DLD1 (cell line): ENCODE data around the gene GRN.

Experiments
- in situ Hi-C: cut with HindIII; loops from 2 replicates; pipeline ENCODE4 v1.10.0; 2017; ENCODE audit warnings: low sequenced_read_pairs

The GRN gene

DNA sequence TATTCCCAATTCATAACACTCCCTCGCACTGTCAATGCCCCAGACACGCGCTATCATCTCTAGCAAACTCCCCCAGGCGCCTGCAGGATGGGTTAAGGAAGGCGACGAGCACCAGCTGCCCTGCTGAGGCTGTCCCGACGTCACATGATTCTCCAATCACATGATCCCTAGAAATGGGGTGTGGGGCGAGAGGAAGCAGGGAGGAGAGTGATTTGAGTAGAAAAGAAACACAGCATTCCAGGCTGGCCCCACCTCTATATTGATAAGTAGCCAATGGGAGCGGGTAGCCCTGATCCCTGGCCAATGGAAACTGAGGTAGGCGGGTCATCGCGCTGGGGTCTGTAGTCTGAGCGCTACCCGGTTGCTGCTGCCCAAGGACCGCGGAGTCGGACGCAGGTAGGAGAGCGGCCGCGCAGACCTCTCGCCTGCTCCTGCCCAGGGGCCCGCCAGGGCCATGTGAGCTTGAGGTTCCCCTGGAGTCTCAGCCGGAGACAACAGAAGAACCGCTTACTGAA is at the start of gene GRN:
TSS of gene GRN (plus strand) at position 364 of the 515 bp plus-strand sequence. CDS start 3,863 bp downstream, outside the sequence.
- in situ Hi-C loops = no loop called here

DNA sequence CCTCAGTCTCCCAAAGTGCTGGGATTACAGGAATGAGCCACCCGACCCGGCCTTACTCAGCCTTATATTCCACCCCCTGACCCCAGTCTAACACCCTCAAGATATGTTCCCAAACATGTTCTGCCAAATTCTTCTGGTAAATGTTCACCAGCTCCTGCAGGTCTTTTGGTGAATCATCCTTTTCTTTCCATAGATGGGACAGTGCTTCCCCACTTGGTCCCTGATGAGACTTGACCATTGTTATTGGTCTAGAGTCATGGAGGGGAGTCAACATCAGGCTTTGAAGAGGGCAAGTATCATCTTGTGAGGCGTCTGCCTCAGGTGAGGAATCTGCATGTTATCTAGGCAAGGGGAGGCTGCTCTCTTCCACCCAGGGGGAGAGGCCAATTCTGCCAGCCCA is 47.1 kb upstream of the GRN start:
- in situ Hi-C loops = no loop called here

DNA sequence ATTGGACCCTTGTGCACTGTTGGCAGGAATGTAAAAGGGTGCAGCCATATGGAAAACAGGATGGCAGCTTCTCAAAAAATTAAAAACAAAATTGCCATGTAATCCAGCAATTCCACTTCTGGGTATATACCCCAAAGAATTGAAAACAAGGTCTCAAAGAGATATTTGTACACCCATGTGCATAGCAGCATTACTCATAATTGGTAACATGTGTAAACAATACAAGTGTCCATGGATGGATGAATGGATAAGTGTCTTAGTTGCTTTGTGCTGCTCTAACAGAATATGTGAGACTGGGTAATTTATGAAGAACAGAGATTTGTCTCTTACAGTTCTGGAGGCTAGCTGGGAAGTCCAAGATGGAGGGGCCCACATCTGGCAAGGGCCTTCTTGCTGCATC is 40.5 kb upstream of the GRN start:
- in situ Hi-C loops = no loop called here

DNA sequence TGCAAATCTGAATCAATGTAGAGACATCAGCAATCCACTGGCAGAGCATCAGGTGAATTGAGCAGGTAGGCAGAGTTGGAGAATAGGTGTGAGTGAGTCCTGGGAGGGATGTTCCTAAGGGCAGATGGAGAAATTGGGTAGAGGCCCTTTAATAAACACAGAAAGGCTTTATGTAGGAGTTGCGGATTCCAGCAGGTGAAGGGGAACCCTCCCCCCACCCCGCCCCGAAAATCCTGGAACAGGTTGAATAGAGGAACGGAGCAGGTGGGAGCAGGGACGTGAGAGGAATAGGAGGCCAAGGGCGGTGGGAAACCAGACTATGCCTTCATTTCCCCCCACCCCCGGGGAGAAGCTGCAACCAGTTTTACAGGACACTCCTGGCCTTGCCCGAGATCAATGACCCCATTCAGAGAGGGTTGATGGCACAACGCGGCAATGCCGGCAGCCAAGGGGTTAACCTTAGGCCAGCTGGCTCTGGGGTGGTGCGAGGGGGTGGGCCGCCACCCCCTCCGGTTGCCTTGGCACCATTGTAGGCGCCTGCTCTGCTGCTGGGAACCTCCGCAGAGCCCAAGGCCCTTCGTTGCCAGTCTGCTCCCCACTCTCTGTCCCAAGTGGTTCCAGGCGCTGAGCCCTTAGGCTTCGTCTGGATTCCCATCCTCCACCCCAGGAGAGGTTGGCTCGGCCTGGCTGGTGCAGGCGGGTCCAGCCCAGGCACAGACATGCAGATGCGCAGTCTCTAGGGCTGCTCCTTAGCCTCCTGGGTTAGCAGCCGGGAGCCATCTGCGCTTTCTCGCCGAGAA is 37.5 kb upstream of the GRN start:
- in situ Hi-C loops = no loop called here

DNA sequence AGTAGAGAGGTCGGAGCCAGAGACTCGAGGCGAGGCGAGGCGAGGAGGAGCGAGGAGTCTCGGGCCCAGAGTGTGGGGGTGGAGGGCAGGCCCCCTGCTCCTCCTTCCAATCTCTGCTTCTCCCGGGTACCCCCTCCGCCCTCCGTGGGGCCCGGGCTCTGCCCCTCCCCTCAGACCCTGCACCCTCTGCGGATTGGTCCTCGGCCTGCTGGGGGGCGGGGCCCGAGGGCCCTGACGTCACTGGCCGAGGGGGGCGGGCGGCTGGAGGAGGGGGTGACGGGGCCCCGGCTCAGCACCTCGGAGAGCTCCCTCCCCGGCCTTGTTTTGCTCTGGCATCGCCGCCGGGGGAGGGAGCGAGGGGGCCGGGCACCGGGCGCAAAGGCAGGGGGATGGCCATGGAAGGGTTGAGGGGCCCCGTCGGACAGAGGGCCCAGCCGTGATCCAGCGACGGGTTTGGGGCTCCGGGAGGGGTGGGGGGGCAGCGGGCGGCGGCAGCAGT is 36.7 kb upstream of the GRN start, which contains the start of gene RUNDC3A:
TSS of gene RUNDC3A (plus strand) at position 282 of the 499 bp plus-strand sequence. CDS start 232 bp downstream, outside the sequence.
- in situ Hi-C loops = no loop called here

DNA sequence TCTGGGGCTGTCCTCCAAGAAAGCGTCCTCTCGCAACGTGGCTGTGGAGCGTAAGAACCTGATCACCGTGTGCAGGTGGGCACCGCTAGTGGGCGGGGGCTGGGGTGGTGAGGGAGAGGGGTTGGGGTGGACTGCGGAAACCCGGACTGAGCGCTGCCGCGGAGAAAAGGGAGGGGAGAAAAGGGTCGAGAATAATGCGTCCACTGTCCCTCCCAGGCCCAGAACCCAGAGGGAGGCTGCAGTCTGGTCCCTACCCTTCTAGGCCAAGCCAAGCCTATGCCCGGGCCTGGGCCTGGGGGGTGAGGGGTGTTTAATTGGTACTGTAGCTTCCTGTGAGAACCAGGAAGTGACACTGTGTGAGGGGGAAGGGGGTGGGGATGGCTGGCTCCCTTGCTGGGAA is 36.2 kb upstream of the GRN start:
- in situ Hi-C loops = no loop called here

DNA sequence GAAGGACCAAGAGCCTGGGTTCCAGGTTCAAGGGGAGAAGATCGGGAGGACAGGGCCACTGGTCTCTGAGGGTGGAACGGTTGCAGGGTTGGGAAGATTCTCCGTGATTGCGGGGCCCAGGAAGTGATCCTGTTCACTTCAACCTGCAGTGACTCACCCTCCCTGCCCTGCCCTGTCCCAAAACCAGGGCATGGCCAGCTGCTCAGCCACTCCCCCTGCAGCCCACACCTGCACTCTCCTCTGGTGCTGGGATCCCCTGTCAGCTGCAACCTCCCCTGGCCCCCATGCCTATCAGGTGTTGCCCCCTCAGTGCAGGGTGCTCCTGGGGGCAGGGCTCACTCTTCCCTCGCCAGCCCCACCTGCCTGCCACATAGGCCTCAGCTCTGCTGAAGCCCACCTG is 35.6 kb upstream of the GRN start:
- in situ Hi-C loops = no loop called here

DNA sequence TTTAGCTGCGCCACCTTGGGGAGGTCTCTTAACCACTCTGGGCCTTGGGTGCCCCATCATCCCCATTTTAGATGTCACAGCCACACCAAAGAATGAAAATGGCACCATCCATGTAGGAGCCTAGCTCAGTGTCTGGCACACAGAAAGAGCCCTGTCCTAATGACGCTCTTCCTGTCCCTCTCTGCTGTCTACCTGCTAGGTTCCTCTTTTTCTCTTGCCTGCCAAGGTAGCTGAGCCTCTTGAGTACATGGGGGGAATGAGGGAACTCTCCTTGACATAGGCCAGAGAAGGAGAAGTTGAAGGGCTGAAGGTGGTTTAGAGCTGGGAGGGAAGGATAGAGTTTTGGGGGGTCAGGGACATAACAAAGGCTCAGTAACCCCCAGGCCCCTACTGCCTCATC is 34.9 kb upstream of the GRN start:
- in situ Hi-C loops = no loop called here

DNA sequence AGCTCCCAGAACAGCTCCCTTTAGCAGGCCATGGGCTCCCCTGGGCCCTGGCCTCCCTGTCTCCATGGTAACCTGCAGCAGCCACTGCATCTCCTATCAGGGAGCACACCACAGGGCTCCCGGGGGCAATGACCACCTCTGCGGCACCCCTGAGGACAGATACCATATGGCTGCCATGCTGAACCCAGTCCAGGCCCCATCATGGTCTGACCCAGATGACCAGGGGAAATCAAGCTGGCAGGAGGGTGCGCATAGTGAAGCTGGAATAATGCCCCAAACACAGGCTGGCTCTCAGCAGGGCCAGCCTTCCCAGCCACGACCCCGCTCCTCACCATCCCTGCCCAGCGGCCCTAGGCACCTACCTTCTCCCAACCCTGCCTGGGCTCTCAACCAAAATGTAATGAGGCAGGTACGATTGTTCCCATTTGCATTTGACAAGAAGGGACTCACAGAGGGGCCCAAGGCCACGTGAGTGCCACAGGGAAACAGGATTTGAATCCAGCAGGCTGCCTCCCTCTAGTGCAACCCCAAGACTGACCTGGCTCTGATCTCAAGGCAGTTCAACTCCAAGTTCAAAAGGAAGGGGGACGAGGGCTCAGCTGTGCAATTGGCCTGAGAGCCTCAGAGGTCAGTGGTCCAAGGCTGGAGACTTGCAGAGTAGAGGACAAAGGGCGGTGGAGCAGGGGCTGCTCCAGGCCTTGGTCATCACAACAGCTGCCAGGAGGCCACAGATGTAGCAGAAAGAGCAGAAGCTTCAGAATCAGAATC is 34.3 kb upstream of the GRN start:
- in situ Hi-C loops = no loop called here

DNA sequence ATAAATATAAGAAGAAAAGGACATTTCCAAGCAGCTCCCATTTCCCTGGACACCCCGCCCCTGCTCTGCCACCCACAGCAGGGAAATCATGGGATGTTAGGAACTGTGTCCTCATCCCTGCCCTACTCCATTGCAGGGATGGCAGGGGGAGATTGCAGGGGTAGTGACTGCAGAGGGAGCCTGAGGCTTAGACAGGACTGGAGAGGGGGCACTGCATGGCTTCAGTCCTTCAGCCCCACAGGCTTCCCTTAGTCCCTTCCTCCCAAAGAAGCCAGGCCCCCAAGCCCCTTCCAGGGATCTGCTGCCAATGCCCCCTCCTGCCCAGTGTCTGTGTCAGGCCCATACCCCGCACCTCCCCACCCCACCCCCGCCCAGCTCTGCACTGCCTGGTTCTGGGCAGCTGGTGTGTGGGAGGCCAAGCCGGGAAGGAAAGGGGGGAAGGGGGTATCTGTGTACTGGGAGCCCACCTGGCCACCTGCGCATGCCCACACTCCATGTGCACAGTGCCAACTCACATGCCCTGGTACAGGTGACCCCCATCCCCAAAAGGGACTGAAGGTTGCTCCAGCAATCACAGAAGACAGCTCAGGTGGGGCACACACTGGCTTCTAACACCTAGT is 33.4 kb upstream of the GRN start:
- in situ Hi-C loops = no loop called here

DNA sequence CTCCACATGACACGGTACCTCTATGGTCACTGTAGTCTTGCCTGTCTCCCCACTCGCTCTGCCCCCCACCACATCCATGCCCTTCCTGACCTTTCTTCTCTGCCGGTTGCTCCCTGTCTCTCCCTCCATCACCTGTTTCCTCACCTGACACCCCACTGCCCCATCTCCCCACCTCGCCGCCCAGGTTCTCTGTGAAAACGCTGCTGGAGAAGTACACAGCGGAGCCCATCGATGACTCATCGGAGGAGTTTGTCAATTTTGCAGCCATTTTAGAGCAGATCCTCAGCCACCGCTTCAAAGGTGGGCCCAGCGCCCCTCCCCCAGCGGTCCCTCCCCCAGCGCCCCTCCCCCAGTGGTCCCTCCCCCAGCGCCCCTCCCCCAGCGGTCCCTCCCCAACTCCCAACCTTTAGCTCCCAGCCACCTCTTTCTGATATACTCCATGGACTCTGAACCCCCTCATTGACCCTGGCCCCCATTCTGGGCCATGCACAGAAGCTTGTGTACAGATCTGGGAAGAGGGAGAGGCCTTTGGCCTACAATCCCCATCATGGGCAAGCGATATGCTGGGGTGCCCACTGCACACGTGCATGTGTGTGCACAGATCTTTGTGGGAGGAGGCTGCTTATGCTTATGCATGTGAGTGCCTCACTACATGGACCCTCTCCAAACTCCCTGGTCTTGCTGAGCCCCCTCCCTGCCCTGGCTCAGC is 32.6 kb upstream of the GRN start:
- in situ Hi-C loops = no loop called here

DNA sequence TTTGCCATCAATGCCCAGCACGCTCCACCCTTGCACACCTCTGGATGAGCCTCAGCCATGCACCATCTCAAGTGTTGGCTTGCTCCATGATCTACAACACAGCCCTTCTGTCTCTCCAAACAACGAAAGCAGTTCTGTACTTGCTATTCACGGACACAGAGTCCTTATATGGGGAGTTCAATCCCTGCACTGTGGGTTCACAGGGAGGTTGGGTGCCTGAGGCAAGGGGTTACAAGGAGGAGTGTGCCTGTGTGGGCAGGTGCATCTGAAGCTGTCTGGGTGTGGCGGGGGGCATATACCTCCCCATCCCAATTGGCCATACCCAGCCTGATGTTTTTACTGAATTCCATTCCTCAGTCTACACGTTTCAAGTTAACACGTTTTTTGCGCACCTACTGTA is 31.1 kb upstream of the GRN start:
- in situ Hi-C loops = no loop called here

DNA sequence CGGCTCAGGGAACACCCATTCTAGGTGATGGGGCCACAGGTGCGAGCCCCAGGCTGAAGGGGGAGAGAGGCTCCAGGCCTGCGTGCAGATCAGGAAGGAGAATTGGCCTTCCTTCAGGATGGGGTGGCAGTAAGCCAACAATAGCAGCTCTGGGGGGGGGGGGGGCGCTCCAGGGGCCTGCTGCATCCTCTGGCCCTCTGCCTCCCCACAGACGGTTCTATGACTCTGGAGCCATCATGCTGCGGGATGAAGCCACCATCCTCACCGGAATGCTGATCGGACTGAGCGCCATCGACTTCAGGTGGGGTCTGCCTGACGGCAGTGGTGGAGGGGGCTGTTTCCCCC is 30.6 kb upstream of the GRN start:
- in situ Hi-C loops = no loop called here

DNA sequence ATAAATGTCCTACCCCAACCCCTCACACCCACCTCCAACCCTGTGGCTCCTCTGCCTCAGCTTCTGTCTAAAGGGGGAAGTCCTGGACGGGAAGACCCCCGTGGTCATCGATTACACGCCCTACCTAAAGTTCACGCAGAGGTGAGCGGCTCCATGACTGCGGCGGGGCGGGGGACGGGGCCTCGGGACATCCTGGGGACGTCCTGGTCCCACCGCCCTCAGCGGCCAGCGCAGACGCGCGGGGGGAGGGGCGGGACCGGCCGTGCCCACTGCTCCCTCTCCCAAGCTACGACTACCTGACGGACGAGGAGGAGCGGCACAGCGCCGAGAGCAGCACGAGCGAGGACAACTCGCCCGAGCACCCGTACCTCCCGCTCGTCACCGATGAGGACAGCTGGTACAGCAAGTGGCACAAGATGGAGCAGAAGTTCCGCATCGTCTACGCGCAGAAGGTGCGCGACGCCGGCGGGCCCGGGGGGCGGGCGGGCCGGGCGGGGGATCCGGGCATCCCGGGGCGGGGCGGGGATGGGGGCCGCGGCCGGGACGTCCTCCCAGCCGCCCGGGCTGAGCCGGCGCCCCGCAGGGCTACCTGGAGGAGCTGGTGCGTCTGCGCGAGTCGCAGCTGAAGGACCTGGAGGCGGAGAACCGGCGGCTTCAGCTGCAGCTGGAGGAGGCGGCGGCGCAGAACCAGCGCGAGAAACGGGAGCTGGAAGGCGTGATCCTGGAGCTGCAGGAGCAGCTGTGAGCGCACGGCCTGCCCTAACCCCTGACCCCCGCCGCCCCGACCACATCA is 30.0 kb upstream of the GRN start:
- in situ Hi-C loops = no loop called here

DNA sequence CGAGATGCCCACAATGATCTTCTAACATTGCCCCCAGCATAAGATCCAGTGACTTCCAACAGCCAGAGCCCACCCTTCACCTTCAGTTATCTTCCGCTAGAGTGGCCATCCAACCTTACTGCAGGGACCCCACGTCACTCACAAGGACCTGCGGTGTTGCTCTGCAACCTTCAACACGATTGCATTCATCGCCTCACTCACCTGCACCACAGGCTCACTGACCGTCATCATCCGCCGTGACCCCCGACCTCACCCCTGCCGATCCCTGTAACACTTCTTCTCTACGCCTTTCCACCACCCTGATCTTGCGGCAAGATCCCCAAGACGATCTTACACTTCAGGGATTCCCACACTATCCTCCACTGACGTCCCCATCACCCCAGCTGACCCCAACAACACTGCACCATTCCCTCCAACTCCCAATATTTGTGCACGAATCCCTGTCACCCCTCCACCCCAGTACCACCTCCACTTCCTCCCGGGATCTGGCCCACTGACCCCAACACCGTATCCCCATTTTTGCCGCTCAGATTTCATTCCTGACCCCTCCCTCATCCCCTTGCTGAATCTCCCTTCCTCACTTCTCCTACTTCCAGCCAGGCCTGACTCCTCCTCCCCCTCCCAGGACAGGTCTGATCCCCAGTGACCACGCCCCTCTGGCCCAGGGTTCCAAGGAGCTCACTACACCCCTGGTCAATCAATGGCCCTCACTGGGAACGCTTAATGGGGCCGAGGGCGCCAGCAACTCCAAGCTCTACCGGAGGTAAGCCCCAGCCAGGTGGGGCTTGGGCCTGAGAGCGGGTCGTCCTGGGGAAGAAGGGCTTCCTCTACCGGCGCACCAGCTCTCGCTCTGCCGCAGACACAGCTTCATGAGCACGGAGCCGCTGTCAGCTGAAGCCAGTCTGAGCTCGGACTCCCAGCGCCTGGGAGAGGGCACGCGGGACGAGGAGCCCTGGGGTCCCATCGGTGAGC is 29.1 kb upstream of the GRN start:
- in situ Hi-C loops = no loop called here

DNA sequence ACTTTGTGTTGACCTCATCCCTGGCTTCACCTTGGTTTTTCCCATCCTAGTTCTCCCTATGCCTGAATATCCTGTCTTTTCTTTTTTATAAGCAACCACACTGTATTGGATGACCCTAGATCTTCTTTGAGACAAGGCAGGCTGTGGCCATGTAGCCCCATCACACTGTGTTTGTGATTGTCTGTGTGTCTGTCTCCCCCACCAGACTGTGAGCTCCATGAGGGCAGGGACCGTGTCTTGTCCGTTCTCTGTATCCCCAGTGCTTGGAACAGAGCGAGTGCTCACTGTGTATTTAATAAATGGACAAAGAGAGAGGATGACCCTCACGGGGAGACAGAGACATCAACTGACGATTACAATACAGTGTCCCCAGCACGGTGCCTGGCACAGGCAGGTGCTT is 27.6 kb upstream of the GRN start:
- in situ Hi-C loops = no loop called here

DNA sequence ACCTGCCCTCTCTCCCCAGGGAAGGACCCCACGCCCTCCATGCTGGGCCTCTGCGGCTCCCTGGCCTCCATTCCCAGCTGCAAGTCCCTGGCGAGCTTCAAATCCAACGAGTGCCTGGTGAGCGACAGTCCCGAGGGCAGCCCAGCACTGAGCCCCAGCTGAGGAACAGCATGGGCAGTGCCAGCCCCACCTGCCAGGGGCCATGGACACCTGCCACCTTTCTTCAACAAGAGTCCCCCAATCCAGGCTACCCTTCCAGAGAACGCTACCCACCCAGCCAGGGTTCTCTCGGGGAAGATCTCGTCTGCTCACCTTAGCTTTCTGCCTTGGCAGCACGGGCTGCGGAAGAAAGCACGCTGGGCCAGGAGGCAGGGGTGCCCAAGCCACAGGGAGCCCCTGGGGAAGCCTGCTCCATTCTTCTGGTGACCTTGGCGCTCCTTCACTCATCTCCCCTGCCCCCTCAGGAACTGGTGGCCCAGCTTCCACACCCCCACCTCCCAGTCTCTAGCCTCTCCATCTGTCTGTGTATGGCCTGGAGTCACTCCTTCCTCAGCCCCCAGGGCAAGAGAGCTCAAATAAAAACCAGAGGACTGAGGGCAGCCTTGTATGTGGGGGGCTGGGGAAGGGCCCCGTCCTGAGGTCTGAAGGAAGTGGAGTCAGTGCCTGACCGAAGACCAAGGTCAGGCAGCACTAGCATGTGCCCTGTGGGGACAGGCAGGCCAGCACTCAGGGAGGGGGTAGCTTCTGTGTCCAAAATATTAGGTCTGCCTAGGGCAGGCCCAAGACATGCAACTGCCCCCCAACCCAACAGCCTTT is 26.8 kb upstream of the GRN start:
- in situ Hi-C loops = no loop called here

DNA sequence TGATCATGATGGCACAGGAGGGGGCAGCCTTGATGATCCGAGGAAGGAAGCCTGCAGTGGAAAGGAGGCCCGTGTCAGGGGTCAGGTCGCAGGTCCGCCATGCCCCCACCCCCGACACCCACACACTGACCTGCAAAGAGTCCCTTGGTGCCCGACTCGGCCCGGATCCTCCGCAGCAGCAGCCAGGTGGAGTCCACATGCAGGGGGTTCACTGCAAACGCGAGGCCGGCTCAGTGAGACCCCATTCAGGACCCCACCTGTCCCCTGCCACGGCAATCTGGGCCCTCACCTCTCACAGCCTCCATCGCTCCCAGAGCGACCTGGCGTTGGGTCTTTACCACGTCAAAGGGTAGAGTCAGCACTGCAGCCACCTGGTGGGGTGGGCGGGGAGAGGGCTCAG is 25.0 kb upstream of the GRN start:
- in situ Hi-C loops = loop anchor here (5.0 kb wide), 1 partner anchor 48 kb away; no protein-coding TSS in a partner anchor
